ENCODE data around the gene TAS2R39. TPM values are rescaled to one million over a fixed set of nuclear protein-coding genes. Genes with fewer than 3 reads are reported as not detected.
"Not testable (repeated sequence)": the region's sequence is repeated elsewhere in the genome, so short reads cannot be mapped to it uniquely, and the experiment has no call there.

The TAS2R39 gene
- total RNA-seq, 4 donors from 2014 or later = not detected

- TF ChIP-seq CTCF (IDR thresholded peaks at IDR 0.05) = no peak
- DNase-seq (ENCODE audit: low spot score) (no peak), ATAC-seq (ENCODE audit: low FRiP score) (no peak)
These were observed 15.8 kb downstream of the TAS2R39 start for GRCh38 chr7:143199040-143199439.

DNA sequence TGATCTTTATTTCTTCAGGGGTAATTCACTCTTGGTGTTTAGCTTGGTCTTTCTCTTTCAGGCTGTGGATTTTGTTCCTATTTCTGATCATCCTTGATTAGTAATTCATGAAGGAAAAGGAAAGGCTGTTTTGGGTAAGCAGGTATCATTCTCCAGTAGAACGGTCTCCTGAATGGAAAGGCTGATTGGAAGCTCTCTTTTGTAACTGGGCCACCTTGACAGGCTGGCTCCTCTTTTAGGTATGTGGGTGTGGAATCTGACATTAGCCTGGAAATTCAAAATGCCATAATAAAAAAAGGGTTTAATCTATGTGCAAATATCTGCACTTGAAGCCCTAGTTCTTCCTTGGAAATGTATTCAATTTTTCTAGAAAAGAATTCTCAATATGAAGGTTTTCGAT is 18.9 kb downstream of the TAS2R39 start:
- DNase-seq (ENCODE audit: low spot score) = no peak
- no peak for TF ChIP-seq CTCF (IDR thresholded peaks at IDR 0.05)
- ATAC-seq (ENCODE audit: low FRiP score) = no peak

- TF ChIP-seq CTCF (IDR thresholded peaks at IDR 0.05) = no peak
- ATAC-seq (ENCODE audit: low FRiP score) = no peak
These were observed 20.2 kb downstream of the TAS2R39 start for GRCh38 chr7:143203386-143203785.

GRCh38 chr7:143205560-143206293 is 22.5 kb downstream of the TAS2R39 start:
- ATAC-seq (ENCODE audit: low FRiP score) (no peak), DNase-seq (ENCODE audit: low spot score) (no peak)
- no peak for TF ChIP-seq CTCF (IDR thresholded peaks at IDR 0.05)

More at GRCh38 chr7:143203386-143203785, 20.2 kb downstream of the TAS2R39 start:
- no peak for DNase-seq (ENCODE audit: low spot score)

GRCh38 chr7:143210541-143210940 is 27.3 kb downstream of the TAS2R39 start:
- TF ChIP-seq CTCF (IDR thresholded peaks at IDR 0.05) = no peak
- no peak for DNase-seq (ENCODE audit: low spot score)
- no peak for ATAC-seq (ENCODE audit: low FRiP score)

DNA sequence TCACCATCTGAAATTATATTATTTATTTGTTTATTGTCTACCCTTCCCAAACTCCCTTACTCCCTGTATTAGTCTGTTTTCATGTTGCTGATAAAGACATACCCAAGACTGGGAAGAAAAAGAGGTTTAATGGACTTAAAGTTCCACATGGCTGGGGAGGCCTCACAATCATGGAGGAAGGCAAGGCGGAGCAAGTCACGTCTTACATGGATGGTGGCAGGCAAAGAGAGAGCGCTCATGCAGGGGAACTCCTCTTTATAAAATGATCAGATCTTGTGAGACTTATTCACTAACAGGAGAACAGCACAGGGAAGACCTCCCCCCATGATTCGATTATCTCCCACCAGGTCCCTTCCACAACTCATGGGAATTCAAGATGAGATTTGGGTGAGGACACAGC is 30.3 kb downstream of the TAS2R39 start:
- not testable (repeated sequence) for ATAC-seq (ENCODE audit: low FRiP score); DNase-seq (ENCODE audit: low spot score)

GRCh38 chr7:143214789-143215679 is 31.8 kb downstream of the TAS2R39 start:
- peak; percentile 87 for ATAC-seq (ENCODE audit: low FRiP score)
- peak in 2 of 3 donors; percentile 90 to 97 for TF ChIP-seq CTCF (IDR thresholded peaks at IDR 0.05)
- DNase-seq (ENCODE audit: low spot score) = no peak

Measured in omental fat pad (tissue), 4 donors.